Adrenal gland (tissue), 5 donors: ENCODE results near the gene GRIA1.

Source experiments
- POLR2A ChIP-seq, 2 donors: fragments of 450-650 bp; IDR thresholded peaks; one replicate each; pipeline ENCODE4 v1.6.1; 2017; ENCODE audit warnings: antibody characterized with exemption in 2 of 2, mild to moderate bottlenecking in 2 of 2, moderate library complexity in 1 of 2
- TF ChIP-seq, protein P1 (sequence below), 6 experiments: fragments of 450-650 bp in 4 of 6; fragments of 200-600 bp in 2 of 6; sonication (generic) in 1 of 6; IDR thresholded peaks; 1 replicate in 5 of 6; 2 replicates in 1 of 6; pipeline versions ENCODE4 v1.5.1 to v1.8.0; 2016 to 2021; ENCODE audit warnings: antibody characterized with exemption in 6 of 6, mild to moderate bottlenecking in 2 of 6, moderate library complexity in 1 of 6
- donor health status: DM: no; HTN: no; CAD: no.

DNA sequence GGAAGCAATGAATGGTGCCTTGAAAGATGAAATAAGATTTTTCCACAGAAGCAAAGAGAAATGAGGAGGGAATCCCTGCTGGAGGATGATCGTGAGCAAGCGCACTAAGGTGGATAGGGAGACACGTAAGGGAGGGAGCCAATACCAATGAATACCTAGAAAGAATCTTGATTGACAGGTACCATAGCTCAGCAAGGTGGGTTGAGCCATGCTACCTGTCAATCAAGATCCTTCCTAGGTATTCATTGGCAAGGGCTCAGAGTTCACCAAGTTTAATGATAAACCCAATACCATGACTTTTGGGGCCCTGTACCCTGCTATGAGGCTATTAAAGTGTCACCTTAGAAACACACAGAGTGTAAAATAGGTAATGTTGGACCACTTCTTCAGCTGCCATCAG, 226.8 kb downstream of the GRIA1 start:
- TF ChIP-seq POLR2A (IDR thresholded peaks at IDR 0.05), result no peak
- TF ChIP-seq, protein P1, sequence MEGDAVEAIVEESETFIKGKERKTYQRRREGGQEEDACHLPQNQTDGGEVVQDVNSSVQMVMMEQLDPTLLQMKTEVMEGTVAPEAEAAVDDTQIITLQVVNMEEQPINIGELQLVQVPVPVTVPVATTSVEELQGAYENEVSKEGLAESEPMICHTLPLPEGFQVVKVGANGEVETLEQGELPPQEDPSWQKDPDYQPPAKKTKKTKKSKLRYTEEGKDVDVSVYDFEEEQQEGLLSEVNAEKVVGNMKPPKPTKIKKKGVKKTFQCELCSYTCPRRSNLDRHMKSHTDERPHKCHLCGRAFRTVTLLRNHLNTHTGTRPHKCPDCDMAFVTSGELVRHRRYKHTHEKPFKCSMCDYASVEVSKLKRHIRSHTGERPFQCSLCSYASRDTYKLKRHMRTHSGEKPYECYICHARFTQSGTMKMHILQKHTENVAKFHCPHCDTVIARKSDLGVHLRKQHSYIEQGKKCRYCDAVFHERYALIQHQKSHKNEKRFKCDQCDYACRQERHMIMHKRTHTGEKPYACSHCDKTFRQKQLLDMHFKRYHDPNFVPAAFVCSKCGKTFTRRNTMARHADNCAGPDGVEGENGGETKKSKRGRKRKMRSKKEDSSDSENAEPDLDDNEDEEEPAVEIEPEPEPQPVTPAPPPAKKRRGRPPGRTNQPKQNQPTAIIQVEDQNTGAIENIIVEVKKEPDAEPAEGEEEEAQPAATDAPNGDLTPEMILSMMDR (IDR thresholded peaks at IDR 0.05), result no peak
